A673 (cell line): ENCODE data around the gene BBS12. TPM values are rescaled to one million over a fixed set of nuclear protein-coding genes. Genes with fewer than 3 reads are reported as not detected.

Source experiments
- BruUV-seq: library from RNA; stranded (reverse); fragments of 400-500 nt; replicated peaks from 2 replicates; lab custom pipeline; 2021; lab: Mats Ljungman, UMichigan
- CTCF ChIA-PET: fragments of 300-600 bp; sonication (Branson Sonifier 250); formaldehyde crosslinking; loops from one replicate; lab custom pipeline; 2022; ENCODE audit warnings: antibody characterized with exemption; lab: Charles Lee
- POLR2A ChIA-PET: fragments of 300-600 bp; sonication (Branson Sonifier 250); formaldehyde crosslinking; loops from one replicate; lab custom pipeline; 2022; ENCODE audit warnings: antibody characterized with exemption; ENCODE audit not compliant: low non-redundant PET; lab: Charles Lee
- DNase-seq: peaks from one replicate; pipeline ENCODE4 v3.0.0-alpha.2; 2015; ENCODE audit warnings: low spot score
- H3K27ac ChIP-seq: fragments of 200-600 bp; sonication (generic); 2 replicates; pipeline ENCODE4 v1.5.1; 2016; ENCODE audit warnings: mixed run types, low read depth, mild to moderate bottlenecking, mixed read lengths, antibody characterized with exemption, low read length; ENCODE audit not compliant: poor library complexity, severe bottlenecking
- H3K27me3 ChIP-seq: fragments of 200-600 bp; sonication (generic); replicated peaks from 2 replicates; pipeline ENCODE4 v1.6.1; 2017; ENCODE audit warnings: mixed run types, low read depth, mild to moderate bottlenecking, mixed read lengths, antibody characterized with exemption, low read length; ENCODE audit not compliant: insufficient read depth, poor library complexity
- H3K36me3 ChIP-seq: fragments of 200-600 bp; sonication (generic); 2 replicates; pipeline ENCODE4 v1.6.1; 2016; ENCODE audit warnings: mixed run types, mild to moderate bottlenecking, mixed read lengths, antibody characterized with exemption, low read length; ENCODE audit not compliant: insufficient read depth, poor library complexity, severe bottlenecking
- H3K4me1 ChIP-seq: fragments of 200-600 bp; sonication (generic); 2 replicates; pipeline ENCODE4 v1.6.1; 2017; ENCODE audit warnings: mixed run types, mild to moderate bottlenecking, mixed read lengths, antibody characterized with exemption, low read length; ENCODE audit not compliant: insufficient read depth, poor library complexity, severe bottlenecking
- H3K4me3 ChIP-seq: fragments of 200-600 bp; sonication (generic); 2 replicates; pipeline ENCODE4 v1.5.1; 2016; ENCODE audit warnings: low read depth, mixed run types, mild to moderate bottlenecking, mixed read lengths, low read length; ENCODE audit not compliant: poor library complexity, severe bottlenecking
- H3K9me3 ChIP-seq: fragments of 200-600 bp; sonication (generic); 2 replicates; pipeline ENCODE4 v1.6.1; 2016; ENCODE audit warnings: mixed run types, low read depth, mild to moderate bottlenecking, mixed read lengths, antibody characterized with exemption, low read length; ENCODE audit not compliant: poor library complexity, severe bottlenecking
- CTCF ChIP-seq: fragments of 300-800, 200-600 bp; sonication (generic); conservative IDR thresholded peaks from 2 replicates; pipeline ENCODE4 v1.5.1; 2017; ENCODE audit warnings: low read depth, mild to moderate bottlenecking, antibody characterized with exemption, low read length, moderate library complexity, mixed read lengths
- EZH2 ChIP-seq: fragments of 200-600 bp; sonication (generic); IDR thresholded peaks from 2 replicates; pipeline ENCODE4 v1.6.1; 2017; ENCODE audit warnings: borderline replicate concordance, low read depth, mild to moderate bottlenecking, mixed read lengths, antibody characterized with exemption, low read length; ENCODE audit not compliant: poor library complexity, severe bottlenecking
- intact Hi-C: fragments of 100-400 bp; cut with micrococcal nuclease; formaldehyde crosslinking; loops from one replicate; pipeline ENCODE4 v1.10.0; 2022; ENCODE audit not compliant: unreplicated experiment
- total RNA-seq: library from RNA; stranded (reverse); gene quantifications from 2 replicates; pipeline ENCODE4 v1.2.3, GENCODE V29; 2021

The BBS12 gene
- total RNA-seq, 1 experiment from 2014 or later, result 1.9 TPM

DNA sequence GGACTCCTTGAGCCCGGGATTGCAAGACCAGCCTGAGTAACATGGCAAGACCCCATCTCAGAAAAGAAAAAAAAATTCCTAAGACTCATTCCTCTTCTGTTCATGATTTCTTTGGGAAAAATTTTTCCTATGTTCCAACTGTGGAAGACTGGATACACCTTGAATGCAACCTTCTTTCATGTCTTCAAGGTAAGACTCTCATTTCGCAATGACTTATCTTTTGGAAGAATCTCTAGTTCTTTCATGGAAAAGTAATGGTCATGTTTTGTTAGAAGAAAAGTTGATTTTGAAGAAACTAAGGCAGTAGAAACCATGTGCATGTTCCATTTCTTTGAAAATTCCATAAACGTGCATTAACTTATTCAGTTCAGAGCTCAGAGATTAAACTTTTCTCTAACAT is 26.0 kb upstream of the BBS12 start:
- H3K27me3 ChIP-seq, result no peaks in the 10 kb centered on the region
- ChIA-PET CTCF (no interaction called here), POLR2A (no interaction called here)
- H3K36me3 ChIP-seq, result no peaks in the 10 kb centered on the region
- intact Hi-C loops, result no loop called here
- DNase-seq, result no peak
- H3K27ac ChIP-seq, result no peak overlapping the region
- TF ChIP-seq EZH2, result no peak
- TF ChIP-seq CTCF, result no peak
- peaks cover 11% of the 10 kb centered on the region for H3K4me1 ChIP-seq
- no peak overlapping the region for H3K4me3 ChIP-seq
- H3K9me3 ChIP-seq, result no peaks in the 10 kb centered on the region
- no TSS peak for BruUV-seq

- POLR2A ChIA-PET, result no interaction called here
- TF ChIP-seq EZH2 (no peak), CTCF (no peak)
- CTCF ChIA-PET, result no interaction called here
- no peaks in the 10 kb centered on the region for H3K9me3 ChIP-seq
- no TSS peak for BruUV-seq
- H3K36me3 ChIP-seq, result no peaks in the 10 kb centered on the region
- peaks cover 11% of the 10 kb centered on the region for H3K4me1 ChIP-seq
- H3K27ac ChIP-seq, result no peak overlapping the region
- intact Hi-C loops, result no loop called here
- no peaks in the 10 kb centered on the region for H3K27me3 ChIP-seq
- H3K4me3 ChIP-seq, result no peak overlapping the region
- no peak for DNase-seq
Measured at GRCh38 chr4:122707497-122707896, 25.0 kb upstream of the BBS12 start.

- H3K36me3 ChIP-seq, result no peaks in the 10 kb centered on the region
- H3K27ac ChIP-seq, result no peak overlapping the region
- ChIA-PET CTCF (no interaction called here), POLR2A (no interaction called here)
- peaks cover 11% of the 10 kb centered on the region for H3K4me1 ChIP-seq
- TF ChIP-seq EZH2 (no peak), CTCF (no peak)
- no peak for DNase-seq
- H3K27me3 ChIP-seq, result no peaks in the 10 kb centered on the region
- intact Hi-C loops, result no loop called here
- H3K4me3 ChIP-seq, result no peak overlapping the region
- no TSS peak for BruUV-seq
- H3K9me3 ChIP-seq, result no peaks in the 10 kb centered on the region
Measured at GRCh38 chr4:122709236-122709635, 23.3 kb upstream of the BBS12 start.
